ENCODE measurements around the gene PDE4B.

The PDE4B gene

GRCh38 chr1:66214901-66215300 lies 422.2 kb downstream of the PDE4B start:
- DNase-seq = no peak
- intact Hi-C loops (cut with DNase I) = no loop called here

- intact Hi-C loops (cut with DNase I) = no loop called here
- DNase-seq = no peak
Observed at GRCh38 chr1:66217021-66217420, 424.3 kb downstream of the PDE4B start.

DNA sequence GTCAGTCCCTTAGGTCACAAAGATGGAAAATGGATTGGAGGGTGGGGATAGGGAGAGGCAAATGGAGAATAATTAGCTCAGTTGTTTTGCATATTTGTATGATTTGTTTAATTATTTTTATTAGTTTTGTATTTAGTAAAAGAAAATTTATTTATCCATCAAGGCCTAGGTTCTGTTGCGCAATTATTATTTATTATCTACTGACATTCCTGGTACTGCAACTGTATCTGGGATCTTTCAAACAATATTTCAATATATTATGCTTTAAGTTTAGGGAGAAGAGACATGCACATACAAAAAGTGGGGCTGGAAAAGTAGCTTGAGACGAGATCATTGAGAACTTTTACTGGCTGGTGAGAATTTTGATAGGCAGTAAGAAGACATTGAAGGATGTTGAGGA lies 424.9 kb downstream of the PDE4B start:
- intact Hi-C loops (cut with DNase I) = no loop called here
- no peak for DNase-seq

DNA sequence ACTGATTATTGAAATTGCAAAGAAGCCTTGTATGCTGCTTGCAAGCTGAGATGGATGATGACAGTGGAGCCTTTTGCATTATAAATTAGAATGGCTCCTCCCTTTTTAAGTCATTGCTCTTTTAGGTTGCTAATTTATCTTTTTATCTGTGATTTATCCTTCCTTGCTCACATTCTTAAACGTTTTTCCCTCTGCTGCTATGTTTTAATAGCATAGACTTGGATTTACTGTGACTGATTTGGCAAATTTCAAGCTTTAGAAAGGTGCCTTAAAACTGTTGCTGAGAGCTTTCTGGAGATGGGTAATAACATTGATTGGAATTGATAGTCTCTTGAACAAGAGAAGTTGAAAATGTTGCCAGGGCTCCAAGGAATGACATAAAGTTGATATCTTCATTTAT lies 427.8 kb downstream of the PDE4B start:
- no peak for DNase-seq
- intact Hi-C loops (cut with DNase I) = no loop called here

- DNase-seq = no peak
- intact Hi-C loops (cut with DNase I) = no loop called here
Observed at GRCh38 chr1:66223681-66224080, 431.0 kb downstream of the PDE4B start.

DNA sequence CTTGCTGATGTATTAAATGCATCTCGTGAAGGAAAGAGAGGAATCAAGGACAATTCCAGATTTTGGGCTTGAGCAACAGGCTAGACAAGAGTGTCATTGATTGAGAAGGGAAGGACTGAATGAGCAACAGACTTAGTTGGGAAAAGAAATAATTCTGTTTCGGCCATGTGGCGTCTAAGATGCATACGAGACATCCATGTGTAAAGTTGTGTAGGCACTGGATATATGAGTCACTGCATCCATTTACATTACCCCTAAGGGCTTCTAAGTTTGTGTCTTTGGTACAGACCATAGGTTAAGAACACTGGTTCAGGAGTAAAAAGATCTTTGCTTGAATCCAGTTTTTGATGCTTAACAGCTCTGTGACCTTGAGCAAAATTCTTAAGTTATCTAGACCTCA lies 434.3 kb downstream of the PDE4B start:
- intact Hi-C loops (cut with DNase I) = no loop called here

GRCh38 chr1:66227966-66228365 lies 435.3 kb downstream of the PDE4B start:
- no peak for DNase-seq
- intact Hi-C loops (cut with DNase I) = no loop called here

More for the DNA sequence above, 434.3 kb downstream of the PDE4B start:
- no peak for DNase-seq

DNA sequence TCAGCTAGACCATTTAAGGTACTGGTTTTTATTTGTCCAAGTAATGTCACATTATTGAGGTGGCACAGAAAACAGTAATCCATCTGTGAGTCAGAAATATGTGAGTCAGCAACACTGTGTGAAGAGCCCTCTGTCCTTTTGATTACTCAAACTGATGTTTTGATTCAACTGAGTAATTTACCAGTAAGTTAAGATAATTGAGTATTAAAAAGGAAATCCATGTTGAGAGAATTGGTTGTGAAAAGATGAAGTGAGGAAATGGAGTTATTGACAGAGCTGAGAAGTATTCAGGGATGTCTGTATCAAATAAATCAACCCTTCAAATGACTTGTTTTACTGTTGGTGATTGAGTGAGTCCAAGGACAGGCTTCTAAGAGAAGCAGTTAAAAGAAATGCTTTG lies 438.5 kb downstream of the PDE4B start:
- no peak for DNase-seq
- intact Hi-C loops (cut with DNase I) = no loop called here

DNA sequence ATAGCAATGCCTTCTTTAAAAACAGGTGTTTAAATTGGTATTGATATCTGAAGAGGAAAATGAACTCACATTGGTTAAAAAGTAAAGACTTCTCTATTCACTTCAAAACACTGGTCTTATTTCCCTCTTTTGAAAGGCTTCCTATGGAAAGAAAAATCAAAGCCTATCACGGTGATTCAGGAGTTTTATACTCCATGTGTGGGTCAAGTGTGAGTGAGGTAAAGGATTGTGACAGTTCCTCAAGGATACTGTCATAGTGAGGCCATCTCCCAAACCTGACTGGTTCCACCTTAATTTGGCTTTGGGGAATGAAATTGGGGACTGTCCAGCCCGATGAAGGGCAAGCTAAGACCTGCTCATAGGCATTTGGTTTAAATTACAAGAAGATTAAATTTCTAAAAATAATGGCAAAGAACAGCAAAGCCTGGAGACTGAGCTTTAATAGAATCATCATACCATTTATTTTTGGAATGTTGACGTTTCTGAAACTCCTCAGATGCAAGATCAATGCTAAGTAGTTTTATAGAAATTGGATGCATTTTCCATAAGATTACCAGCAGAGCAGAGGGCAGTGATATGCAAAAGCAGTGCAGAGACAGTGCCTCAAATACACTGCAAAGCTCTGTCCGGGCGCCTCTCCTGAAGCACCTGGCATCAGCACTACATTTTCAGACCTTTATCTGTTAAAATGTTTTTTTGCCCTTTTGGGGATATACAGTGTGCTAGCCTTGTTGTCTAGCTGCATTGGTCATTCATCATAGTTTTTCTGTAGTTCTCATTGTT lies 439.2 kb downstream of the PDE4B start:
- no peak for DNase-seq

DNA sequence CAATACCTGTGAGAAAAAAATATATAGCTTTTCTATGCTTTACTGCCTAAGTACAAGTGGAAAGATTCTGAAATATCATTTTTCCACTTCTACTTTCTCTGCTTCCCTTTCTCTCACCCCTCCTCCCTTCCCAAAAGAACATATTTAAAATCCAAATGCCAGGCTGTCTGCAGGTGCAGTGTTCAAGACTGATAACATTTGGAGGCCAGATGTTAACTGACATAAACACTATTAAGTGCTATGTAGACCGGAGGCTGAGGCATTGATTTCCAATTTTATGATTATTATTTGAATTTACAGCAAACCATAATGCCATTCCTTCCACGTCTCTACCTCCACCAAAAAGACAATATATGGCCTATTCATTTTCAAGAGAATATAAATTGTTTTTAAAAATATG lies 444.3 kb downstream of the PDE4B start:
- no peak for DNase-seq
- intact Hi-C loops (cut with DNase I) = no loop called here

More for the DNA sequence above, 439.2 kb downstream of the PDE4B start:
- intact Hi-C loops (cut with DNase I) = no loop called here

GRCh38 chr1:66237722-66238479 lies 445.2 kb downstream of the PDE4B start:
- no peak for DNase-seq
- intact Hi-C loops (cut with DNase I) = no loop called here

GRCh38 chr1:66239834-66240233 lies 447.1 kb downstream of the PDE4B start:
- intact Hi-C loops (cut with DNase I) = loop anchor here (5.0 kb wide), 2 partner anchors 68 to 243 kb away; no protein-coding TSS in a partner anchor
- no peak for DNase-seq

DNA sequence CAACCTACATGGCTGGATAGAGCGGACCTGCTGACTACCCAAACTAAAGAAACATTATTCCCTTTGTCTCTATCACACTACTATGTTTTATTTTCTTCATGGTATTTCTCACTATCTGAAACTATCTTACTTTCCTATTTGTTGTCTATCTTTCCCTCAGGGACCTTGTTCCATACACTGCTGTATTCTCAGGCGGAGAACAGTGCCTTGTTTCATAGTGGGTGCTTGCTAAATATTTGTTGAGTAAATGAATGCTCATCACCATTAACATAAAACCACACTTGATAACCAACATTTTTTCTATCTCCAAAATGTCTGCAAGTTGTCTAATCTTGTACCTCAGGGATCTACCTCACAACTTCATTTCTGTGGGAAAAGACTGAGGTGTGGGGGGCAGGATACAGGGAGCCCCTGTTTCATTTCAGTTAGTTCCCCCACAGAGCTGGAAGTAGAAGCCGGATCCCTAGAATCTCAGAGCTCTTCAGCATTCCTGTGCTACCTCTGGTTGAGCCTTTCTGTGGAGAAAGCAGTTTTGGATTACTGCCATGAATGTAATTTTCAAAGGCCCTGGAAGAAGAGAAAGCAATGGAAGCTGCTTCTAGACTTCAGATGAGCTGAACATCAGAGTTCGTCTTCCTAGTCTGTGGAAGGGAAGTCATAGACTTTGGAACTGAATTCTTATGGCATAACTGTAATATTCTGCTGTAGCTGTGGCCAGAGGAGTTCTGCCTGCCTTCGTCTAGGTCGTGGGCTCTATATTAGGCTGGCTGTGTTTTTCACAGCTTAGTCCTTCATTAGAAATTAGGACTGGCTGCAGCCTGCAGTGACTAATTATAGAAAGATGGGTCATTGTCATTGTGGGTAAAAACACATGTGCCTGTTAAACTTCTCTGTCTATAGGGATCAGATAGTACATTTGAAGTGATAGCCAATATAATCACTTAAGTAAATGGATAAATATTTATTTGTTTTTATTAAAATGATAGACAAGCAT lies 448.1 kb downstream of the PDE4B start:
- intact Hi-C loops (cut with DNase I) = loop anchor here (5.0 kb wide), 2 partner anchors 68 to 243 kb away; no protein-coding TSS in a partner anchor

DNA sequence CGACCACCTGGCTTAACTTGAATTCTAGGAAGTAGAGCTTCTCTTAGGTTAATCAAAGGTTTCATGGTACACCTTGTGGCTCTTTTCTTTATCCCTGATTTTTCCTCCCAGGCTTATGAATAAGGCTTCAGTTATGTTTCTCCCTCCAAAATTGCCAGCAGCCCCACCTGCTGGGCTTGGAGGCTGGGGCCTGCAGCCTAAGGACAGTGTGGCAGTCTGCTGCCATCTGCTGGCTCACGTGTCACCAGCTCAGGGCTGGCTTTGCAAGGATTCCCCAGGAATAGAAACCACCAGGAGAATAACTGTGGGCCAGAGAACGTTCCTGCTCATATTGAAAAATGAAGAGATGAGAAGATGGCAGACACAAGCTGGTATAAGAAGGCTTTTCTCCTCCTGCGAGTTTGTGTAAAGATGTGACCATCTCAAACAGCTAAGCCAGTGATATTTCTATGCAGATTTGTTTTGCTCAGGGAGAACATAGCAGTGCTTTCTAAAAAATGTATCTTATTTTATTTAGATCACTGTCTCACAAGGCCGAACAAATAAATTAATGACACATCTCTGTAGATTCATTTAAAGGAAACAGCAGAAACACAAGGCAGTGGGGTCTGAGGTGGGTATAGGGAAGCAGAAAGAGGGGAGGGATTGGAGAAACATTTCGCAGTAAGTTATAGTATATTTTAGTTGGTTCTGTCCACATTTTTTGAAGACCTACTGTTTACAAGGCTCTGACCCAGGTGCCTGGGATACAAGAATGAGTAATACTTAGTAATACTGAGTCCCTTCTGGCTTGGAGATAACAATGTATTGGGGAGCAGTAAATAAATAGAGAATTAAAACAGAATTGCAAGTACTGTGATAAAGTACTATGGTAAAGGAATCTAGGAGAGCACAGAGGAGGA lies 450.2 kb downstream of the PDE4B start:
- intact Hi-C loops (cut with DNase I) = loop anchor here (1.0 to 5.0 kb wide), 3 partner anchors 71 to 284 kb away; no protein-coding TSS in a partner anchor
- peak; percentile 80 to 98 (median 90) for DNase-seq

More for the DNA sequence above, 448.1 kb downstream of the PDE4B start:
- no peak for DNase-seq

GRCh38 chr1:66243548-66244130 lies 450.9 kb downstream of the PDE4B start:
- intact Hi-C loops (cut with DNase I) = loop anchor here (5.0 kb wide), 2 partner anchors 71 to 246 kb away; no protein-coding TSS in a partner anchor
- no peak for DNase-seq

DNA sequence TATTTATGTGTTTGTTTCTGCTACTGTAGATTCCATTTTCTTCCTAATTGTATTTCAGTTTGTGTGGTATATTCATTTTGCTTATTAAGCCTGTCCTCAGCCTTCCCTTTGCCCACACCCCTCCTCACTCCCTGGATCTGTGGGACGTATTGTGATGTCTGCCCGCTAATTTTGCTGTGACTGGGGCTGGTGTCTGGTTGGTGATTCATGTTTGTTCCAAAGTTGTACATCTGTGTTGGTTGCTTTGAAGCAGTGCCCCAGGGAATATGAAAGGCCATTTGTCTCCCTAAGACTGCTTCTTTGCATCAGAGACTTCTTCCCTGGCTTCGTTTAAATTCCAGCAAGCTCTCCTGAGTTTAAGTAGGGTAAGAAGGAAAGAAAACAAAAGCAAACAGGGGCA lies 451.7 kb downstream of the PDE4B start:
- peak; percentile 37 to 93 (median 64) for DNase-seq
- intact Hi-C loops (cut with DNase I) = loop anchor here (5.0 kb wide), 2 partner anchors 72 to 247 kb away; no protein-coding TSS in a partner anchor

DNA sequence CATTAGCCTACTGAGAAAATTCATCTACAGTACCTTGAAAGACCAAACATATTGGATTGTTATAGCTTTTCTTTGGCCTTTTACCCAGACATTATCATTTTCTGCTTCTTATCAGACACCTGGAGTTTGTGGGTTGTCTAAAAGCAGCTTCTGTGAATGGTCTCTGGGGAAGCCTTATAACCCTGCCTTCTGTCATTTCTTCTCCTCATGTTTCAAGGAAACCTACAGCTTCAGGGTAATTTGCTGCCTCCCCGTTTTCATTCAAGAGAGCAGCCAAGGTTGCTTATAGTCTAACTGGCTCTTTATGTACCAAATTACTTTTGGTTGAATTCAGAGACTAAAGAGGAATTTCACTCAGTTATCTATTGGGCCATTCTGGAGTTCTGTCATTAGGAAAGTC lies 453.0 kb downstream of the PDE4B start:
- intact Hi-C loops (cut with DNase I) = no loop called here
- no peak for DNase-seq

DNA sequence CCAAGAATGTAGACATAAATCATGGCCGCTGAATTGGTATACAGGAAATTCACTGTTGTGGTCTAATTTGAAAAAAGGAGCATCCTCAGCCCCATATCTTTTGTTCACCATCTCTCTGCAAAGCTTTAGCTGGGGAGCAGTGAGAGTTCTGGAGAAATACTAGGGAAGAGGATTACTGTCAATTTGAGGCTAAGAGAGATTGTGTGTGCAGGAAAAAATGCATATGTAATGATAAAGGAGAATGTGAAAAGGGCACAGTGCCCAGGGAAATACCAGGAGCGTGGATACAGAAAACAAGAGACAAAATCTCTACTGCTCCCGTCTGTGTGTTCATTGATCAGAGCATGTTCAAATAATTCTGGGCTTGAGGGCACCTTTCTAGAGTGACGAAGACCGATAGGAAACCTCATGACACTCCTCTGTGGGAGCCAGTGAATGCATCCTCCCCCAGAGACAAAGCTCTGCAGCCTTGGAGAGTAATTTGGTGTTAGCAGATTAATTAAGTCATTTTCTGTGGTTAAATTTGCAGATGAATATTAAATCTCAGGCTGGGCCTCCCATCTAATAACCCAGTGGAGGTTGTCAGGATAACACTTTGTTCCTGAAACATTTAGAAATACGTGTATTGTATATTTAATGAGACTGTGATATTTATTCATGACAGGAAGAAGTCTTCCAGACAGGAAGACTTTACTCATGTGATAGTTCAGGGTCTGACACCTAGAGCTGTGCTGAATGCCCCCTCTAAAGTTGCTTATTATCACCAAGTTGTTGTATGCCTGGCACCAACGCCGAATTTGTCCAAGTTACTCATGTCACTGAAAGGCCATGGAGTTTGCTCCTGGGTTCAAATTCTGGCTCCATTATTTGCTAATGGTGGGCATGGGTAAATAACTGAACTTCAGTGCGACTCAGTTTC lies 453.9 kb downstream of the PDE4B start:
- no peak for DNase-seq
- intact Hi-C loops (cut with DNase I) = no loop called here

All from posterior cingulate gyrus (tissue), 11 donors.